Measurements from ENCODE around the gene CDKAL1. TPM values are rescaled to one million over a fixed set of nuclear protein-coding genes. Genes with fewer than 3 reads are reported as not detected.

The CDKAL1 gene
- total RNA-seq, 1 donor: 26.8 TPM

- no peak for TF ChIP-seq CTCF (IDR thresholded peaks at IDR 0.05; ENCODE audit: insufficient read depth, low read depth, low read length)
- DNase-seq (ENCODE audit: low read depth): no peak
- no peak overlapping the region for H3K4me3 ChIP-seq (ENCODE audit: low read depth, low read length)
Observed at GRCh38 chr6:20626165-20626564, 91.9 kb downstream of the CDKAL1 start.

DNA sequence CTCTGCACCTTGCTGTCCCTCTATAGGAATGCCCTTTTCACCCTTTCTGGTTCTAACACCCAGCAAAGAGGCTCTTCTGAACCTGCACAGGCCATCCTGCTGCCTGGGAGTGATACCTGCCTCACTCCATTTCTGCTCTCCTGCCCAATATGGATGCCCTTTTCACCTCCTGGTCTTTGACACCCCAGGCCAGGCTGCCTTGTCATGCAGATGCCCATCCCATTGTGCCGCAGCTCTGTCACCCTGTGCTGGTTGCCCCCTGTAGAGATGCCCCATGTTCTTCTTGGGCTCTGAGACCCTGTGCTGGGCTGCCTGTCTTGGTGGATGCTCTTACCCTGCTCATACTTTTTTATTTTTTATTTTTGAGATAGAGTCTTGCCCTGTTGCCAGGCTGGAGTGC is 95.3 kb downstream of the CDKAL1 start:
- no peak for DNase-seq (ENCODE audit: low read depth)
- TF ChIP-seq CTCF (IDR thresholded peaks at IDR 0.05; ENCODE audit: insufficient read depth, low read depth, low read length): no peak
- H3K4me3 ChIP-seq (ENCODE audit: low read depth, low read length): no peak overlapping the region

- H3K4me3 ChIP-seq (ENCODE audit: low read depth, low read length): no peak overlapping the region
- no peak for DNase-seq (ENCODE audit: low read depth)
- TF ChIP-seq CTCF (IDR thresholded peaks at IDR 0.05; ENCODE audit: insufficient read depth, low read depth, low read length): no peak
Observed at GRCh38 chr6:20630136-20630535, 95.9 kb downstream of the CDKAL1 start.

- no peak overlapping the region for H3K4me3 ChIP-seq (ENCODE audit: low read depth, low read length)
Observed at GRCh38 chr6:20630617-20631548, 96.6 kb downstream of the CDKAL1 start.

GRCh38 chr6:20631549-20631924 is 97.3 kb downstream of the CDKAL1 start:
- no peak for DNase-seq (ENCODE audit: low read depth)
- no peak for TF ChIP-seq CTCF (IDR thresholded peaks at IDR 0.05; ENCODE audit: insufficient read depth, low read depth, low read length)

More at GRCh38 chr6:20630617-20631548, 96.6 kb downstream of the CDKAL1 start:
- DNase-seq (ENCODE audit: low read depth): no peak
- no peak for TF ChIP-seq CTCF (IDR thresholded peaks at IDR 0.05; ENCODE audit: insufficient read depth, low read depth, low read length)

DNA sequence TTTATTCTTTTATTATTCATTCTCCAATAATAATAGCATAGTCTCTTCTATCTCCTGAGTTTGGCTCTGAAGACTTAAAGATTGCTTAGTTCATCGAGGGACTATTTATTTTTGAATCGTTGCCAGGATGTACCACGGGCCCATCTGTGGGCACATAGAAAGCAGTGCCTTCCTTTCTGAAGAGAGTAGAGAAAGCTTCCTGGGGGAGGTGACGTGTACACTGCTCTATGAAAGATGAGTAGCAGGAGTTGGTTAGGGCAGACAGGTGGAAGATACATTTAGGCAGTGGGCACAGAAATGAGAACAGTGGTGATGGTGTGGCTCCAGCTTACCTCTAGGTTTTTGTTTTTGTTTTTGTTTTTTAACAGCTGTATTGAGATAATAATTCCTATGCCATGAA is 98.4 kb downstream of the CDKAL1 start:
- no peak for DNase-seq (ENCODE audit: low read depth)
- TF ChIP-seq CTCF (IDR thresholded peaks at IDR 0.05; ENCODE audit: insufficient read depth, low read depth, low read length): no peak

More at GRCh38 chr6:20631549-20631924, 97.3 kb downstream of the CDKAL1 start:
- no peak overlapping the region for H3K4me3 ChIP-seq (ENCODE audit: low read depth, low read length)

More for the DNA sequence above, 98.4 kb downstream of the CDKAL1 start:
- H3K4me3 ChIP-seq (ENCODE audit: low read depth, low read length): no peak overlapping the region

Data from fibroblast of villous mesenchyme (primary cell).